ENCODE results near the gene MYO1C.
"Not testable (repeated sequence)": the region's sequence is repeated elsewhere in the genome, so short reads cannot be mapped to it uniquely, and the experiment has no call there.

The MYO1C gene

GRCh38 chr17:1492249-1493206, at the start of gene MYO1C:
MYO1C (minus strand) TSS chr17:1492686; CDS start chr17:1492487, 199 bp downstream.
- no peak for DNase-seq (ENCODE audit: low spot score)

- DNase-seq (ENCODE audit: low spot score): no peak
Observed at GRCh38 chr17:1541367-1541904, 49.0 kb upstream of the MYO1C start.

- no peak for DNase-seq (ENCODE audit: low spot score)
Observed at GRCh38 chr17:1539811-1540210, 47.3 kb upstream of the MYO1C start.

GRCh38 chr17:1535737-1536136, 43.3 kb upstream of the MYO1C start:
- no peak for DNase-seq (ENCODE audit: low spot score)

GRCh38 chr17:1533661-1534325, 41.3 kb upstream of the MYO1C start:
- peak; percentile 34 for DNase-seq (ENCODE audit: low spot score)

GRCh38 chr17:1532836-1533602, 40.5 kb upstream of the MYO1C start:
- DNase-seq (ENCODE audit: low spot score): no peak

GRCh38 chr17:1529863-1530262, 37.4 kb upstream of the MYO1C start:
- no peak for DNase-seq (ENCODE audit: low spot score)

GRCh38 chr17:1526876-1527275, 34.4 kb upstream of the MYO1C start:
- not testable (repeated sequence) for DNase-seq (ENCODE audit: low spot score)

- no peak for DNase-seq (ENCODE audit: low spot score)
Observed at GRCh38 chr17:1522626-1523025, 30.1 kb upstream of the MYO1C start.

- DNase-seq (ENCODE audit: low spot score): no peak
Observed at GRCh38 chr17:1521086-1521640, 28.7 kb upstream of the MYO1C start.

GRCh38 chr17:1519678-1520077, 27.2 kb upstream of the MYO1C start:
- no peak for DNase-seq (ENCODE audit: low spot score)

GRCh38 chr17:1518410-1518809, 25.9 kb upstream of the MYO1C start:
- no peak for DNase-seq (ENCODE audit: low spot score)

- DNase-seq (ENCODE audit: low spot score): peak; percentile 99
Observed at GRCh38 chr17:1516388-1517161, 24.1 kb upstream of the MYO1C start, which contains the start of gene INPP5K. INPP5K (minus strand) TSS chr17:1516612; CDS start chr17:1516499, 113 bp downstream.

- DNase-seq (ENCODE audit: low spot score): peak; percentile 71
Observed at GRCh38 chr17:1515640-1516387, 23.3 kb upstream of the MYO1C start.

GRCh38 chr17:1512351-1512750, 19.9 kb upstream of the MYO1C start:
- DNase-seq (ENCODE audit: low spot score): no peak

GRCh38 chr17:1511756-1512321, 19.4 kb upstream of the MYO1C start:
- peak; percentile 43 for DNase-seq (ENCODE audit: low spot score)

- DNase-seq (ENCODE audit: low spot score): no peak
Observed at GRCh38 chr17:1511290-1511689, 18.8 kb upstream of the MYO1C start.

- no peak for DNase-seq (ENCODE audit: low spot score)
Observed at GRCh38 chr17:1509290-1509881, 16.9 kb upstream of the MYO1C start.

- DNase-seq (ENCODE audit: low spot score): not testable (repeated sequence)
Observed at GRCh38 chr17:1508709-1509108, 16.2 kb upstream of the MYO1C start.
